ENCODE data around the gene ELMO1.

DNA sequence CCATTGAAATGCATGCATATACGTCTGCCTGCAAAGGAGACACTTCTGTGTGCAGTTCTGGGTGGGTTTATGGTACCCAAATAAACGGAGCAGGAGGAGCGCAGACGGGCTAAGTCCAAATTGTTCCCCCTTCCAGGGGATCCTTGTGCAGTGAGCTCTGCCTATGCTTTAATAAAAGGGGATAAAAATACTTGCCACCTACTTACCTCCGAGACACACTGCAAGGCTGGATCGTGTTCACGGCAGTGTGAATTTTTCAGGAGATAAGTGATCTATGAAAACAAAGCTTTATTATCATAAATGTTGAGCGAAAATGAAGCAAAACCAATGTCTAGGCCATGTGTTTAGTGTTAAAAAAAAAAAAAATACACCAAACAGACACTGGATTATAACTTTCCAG is 415.5 kb downstream of the ELMO1 start:
- TF ChIP-seq POLR2AphosphoS5 (IDR thresholded peaks at IDR 0.05; ENCODE audit: low read depth, low read length) (no peak), POLR2A (IDR thresholded peaks at IDR 0.05; ENCODE audit: low read depth, low read length) (no peak)

All from GM12892 (cell line).